ENCODE data around the gene SLC26A4. TPM values are rescaled to one million over a fixed set of nuclear protein-coding genes. Genes with fewer than 3 reads are reported as not detected.

Gene SLC26A4
- total RNA-seq, 4 donors from 2014 or later, result 0.17 to 0.44 (median 0.29) TPM; not detected in 1

DNA sequence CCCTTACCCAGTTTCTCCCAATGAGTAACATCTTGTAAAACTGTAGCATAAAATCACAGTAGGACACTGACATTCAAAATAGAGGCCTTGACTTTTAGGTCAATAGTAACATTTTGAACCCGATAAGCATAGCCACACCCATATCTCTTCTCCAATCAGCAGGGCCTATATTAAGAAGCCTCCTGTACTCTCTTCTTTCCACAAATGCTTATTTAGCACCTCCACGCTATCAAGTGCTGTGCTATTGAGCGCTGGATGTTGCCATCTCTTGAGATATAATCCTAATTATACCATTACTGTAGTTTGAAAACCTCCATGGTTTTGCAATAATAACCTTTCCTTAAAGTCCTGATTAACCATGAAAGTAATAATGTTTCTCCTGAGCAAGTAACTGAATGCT, 43.2 kb downstream of the SLC26A4 start:
- no peak for DNase-seq (ENCODE audit: low spot score in 2 of 2)
- WGBS, 2 donors, result 76 to 79% methylated on average over 3 of the region's 3 CpGs
- H3K4me3 ChIP-seq (ENCODE audit: low read depth, poor library complexity, severe bottlenecking), result no peak overlapping the region
- intact Hi-C loops (cut with DNase I; ENCODE audit: low total_unique reads), result no loop called here
- TF ChIP-seq, protein P1, sequence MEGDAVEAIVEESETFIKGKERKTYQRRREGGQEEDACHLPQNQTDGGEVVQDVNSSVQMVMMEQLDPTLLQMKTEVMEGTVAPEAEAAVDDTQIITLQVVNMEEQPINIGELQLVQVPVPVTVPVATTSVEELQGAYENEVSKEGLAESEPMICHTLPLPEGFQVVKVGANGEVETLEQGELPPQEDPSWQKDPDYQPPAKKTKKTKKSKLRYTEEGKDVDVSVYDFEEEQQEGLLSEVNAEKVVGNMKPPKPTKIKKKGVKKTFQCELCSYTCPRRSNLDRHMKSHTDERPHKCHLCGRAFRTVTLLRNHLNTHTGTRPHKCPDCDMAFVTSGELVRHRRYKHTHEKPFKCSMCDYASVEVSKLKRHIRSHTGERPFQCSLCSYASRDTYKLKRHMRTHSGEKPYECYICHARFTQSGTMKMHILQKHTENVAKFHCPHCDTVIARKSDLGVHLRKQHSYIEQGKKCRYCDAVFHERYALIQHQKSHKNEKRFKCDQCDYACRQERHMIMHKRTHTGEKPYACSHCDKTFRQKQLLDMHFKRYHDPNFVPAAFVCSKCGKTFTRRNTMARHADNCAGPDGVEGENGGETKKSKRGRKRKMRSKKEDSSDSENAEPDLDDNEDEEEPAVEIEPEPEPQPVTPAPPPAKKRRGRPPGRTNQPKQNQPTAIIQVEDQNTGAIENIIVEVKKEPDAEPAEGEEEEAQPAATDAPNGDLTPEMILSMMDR (IDR thresholded peaks at IDR 0.05), result no peak
- no peak for TF ChIP-seq POLR2A (IDR thresholded peaks at IDR 0.05)

DNA sequence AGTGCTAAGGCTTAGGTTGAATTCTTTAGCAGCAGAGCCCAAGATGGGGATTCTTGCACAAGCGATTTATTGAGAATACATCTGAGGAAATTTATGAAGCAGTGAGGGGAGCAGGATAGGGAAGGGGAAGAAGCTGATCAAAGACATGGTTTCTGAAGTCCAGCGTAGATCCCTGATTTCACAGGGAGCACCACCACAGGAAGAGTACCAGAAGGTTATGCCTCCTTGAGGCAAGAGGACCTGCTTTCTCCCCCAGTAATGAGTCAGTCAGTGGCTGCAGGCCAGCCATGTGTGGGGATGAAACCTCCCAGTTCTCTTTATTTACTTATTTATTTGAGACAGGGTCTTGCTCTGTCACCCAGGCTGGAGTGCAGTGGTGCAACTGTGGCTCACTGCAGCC, 48.3 kb downstream of the SLC26A4 start:
- 93 to 98% methylated on average over 2 of the region's 2 CpGs for WGBS, 2 donors

DNA sequence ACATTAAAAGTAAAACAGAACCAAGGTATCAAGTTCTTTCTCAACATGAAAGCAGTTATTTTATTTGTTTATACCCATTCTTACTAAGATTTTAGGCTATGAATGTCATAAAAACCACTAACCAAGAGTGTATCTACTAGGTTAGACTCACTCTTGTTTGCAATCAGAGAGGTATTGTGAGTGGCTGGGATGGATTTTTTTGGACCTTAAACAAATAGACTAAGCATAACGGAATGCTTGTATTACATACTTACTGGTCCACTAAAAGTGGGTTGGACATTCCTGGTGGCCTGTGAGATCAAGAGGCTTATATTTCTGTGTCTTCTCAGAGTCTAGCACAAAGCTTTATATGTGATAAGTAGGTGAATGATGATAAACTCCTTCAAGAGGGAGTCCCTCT, 50.7 kb downstream of the SLC26A4 start:
- no peak for DNase-seq (ENCODE audit: low spot score in 2 of 2)
- intact Hi-C loops (cut with DNase I; ENCODE audit: low total_unique reads), result no loop called here
- 93 to 95% methylated on average over 1 of the region's 1 CpG for WGBS, 2 donors
- TF ChIP-seq, protein P1 (IDR thresholded peaks at IDR 0.05), result no peak
- no peak for TF ChIP-seq POLR2A (IDR thresholded peaks at IDR 0.05)
- no peak overlapping the region for H3K4me3 ChIP-seq (ENCODE audit: low read depth, poor library complexity, severe bottlenecking)

More for the DNA sequence above, 48.3 kb downstream of the SLC26A4 start:
- intact Hi-C loops (cut with DNase I; ENCODE audit: low total_unique reads), result no loop called here
- DNase-seq (ENCODE audit: low spot score in 2 of 2), result no peak
- no peak overlapping the region for H3K4me3 ChIP-seq (ENCODE audit: low read depth, poor library complexity, severe bottlenecking)
- TF ChIP-seq POLR2A (IDR thresholded peaks at IDR 0.05), result no peak
- TF ChIP-seq, protein P1 (IDR thresholded peaks at IDR 0.05), result no peak

DNA sequence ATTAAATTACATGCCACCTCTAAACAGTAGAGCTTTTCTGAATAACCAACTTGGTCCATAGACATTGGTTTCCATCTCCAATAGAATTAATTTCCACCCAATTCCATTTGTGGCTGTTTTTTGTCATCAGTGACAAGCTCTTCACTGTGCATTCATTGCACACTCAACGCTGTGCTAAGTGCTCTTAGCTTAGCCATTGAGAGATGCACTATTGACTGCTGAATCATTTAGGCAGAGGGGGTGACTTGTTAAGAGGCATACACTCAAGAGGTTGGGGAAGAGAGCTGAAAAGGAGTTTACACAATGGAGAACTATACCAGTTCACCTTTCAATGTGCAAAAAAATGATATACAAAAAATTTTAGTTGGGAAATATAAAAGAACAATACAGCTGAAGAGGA, 51.4 kb downstream of the SLC26A4 start:
- no peak for DNase-seq (ENCODE audit: low spot score in 2 of 2)
- TF ChIP-seq POLR2A (IDR thresholded peaks at IDR 0.05), result no peak
- TF ChIP-seq, protein P1 (IDR thresholded peaks at IDR 0.05), result no peak
- WGBS, 2 donors, result 81 to 100% methylated on average over 1 of the region's 1 CpG
- intact Hi-C loops (cut with DNase I; ENCODE audit: low total_unique reads), result no loop called here
- H3K4me3 ChIP-seq (ENCODE audit: low read depth, poor library complexity, severe bottlenecking), result no peak overlapping the region

DNA sequence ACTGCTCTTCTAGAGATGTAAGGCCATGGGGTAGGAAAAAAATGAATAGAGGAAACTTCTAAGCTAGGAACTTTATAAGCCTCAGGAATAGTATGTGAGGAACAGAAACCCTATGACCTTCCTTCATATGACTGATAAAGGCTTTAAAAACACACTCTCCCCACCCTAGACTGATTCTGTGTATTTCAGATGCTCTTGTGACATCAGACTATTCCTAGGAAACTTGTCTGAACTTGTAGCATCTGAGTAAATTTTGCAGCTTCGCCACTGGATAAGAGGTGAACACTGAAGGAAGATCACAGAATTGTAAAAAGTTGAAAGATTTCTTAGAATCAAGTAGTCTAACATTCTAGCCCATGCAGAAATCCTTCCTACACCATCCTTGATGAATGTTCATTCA, 52.3 kb downstream of the SLC26A4 start:
- no peak overlapping the region for H3K4me3 ChIP-seq (ENCODE audit: low read depth, poor library complexity, severe bottlenecking)
- DNase-seq (ENCODE audit: low spot score in 2 of 2), result no peak
- intact Hi-C loops (cut with DNase I; ENCODE audit: low total_unique reads), result no loop called here
- TF ChIP-seq POLR2A (IDR thresholded peaks at IDR 0.05), result no peak
- TF ChIP-seq, protein P1 (IDR thresholded peaks at IDR 0.05), result no peak
- 71 to 74% methylated on average over 1 of the region's 1 CpG for WGBS, 2 donors

DNA sequence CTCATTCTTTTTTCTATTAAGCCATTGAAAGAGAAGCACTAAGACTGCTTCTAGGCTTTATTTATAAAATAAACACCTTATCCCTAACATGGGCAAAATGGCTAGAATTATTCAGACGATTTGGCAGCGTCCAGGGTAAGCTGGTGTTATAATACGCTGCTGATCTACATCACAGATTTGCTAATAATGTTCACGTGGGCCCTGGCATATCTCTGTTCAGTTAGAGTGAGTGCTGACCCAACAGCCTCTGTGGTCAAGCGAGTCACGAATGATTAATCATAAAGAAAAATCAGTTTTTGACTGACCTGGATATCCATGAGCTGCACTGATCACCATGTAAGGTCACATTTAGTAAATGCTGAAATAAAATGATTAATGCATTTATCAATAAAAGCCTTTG, 54.9 kb downstream of the SLC26A4 start:
- DNase-seq (ENCODE audit: low spot score in 2 of 2), result no peak
- intact Hi-C loops (cut with DNase I; ENCODE audit: low total_unique reads), result loop anchor here (5.0 kb wide), 1 partner anchor 1833 kb away; no protein-coding TSS in a partner anchor
- 89 to 90% methylated on average over 6 of the region's 6 CpGs for WGBS, 2 donors
- TF ChIP-seq, protein P1 (IDR thresholded peaks at IDR 0.05), result no peak
- no peak for TF ChIP-seq POLR2A (IDR thresholded peaks at IDR 0.05)
- H3K4me3 ChIP-seq (ENCODE audit: low read depth, poor library complexity, severe bottlenecking), result no peak overlapping the region
